Mesodermal cell (in vitro differentiated cells): ENCODE measurements around the gene DMC1.

Experiments
- H3K27ac ChIP-seq: 2 replicates; pipeline ENCODE4 v1.7.0; 2013; ENCODE audit warnings: mild to moderate bottlenecking, low read depth, low read length, moderate library complexity; ENCODE audit not compliant: severe bottlenecking
- H3K36me3 ChIP-seq: 2 replicates; pipeline ENCODE4 v1.7.1; 2013; ENCODE audit warnings: mild to moderate bottlenecking, low read length, moderate library complexity; ENCODE audit not compliant: control insufficient read depth, insufficient read depth
- H3K4me1 ChIP-seq: one replicate; pipeline ENCODE4 v1.7.1; 2013; ENCODE audit warnings: mild to moderate bottlenecking, low read length; ENCODE audit not compliant: insufficient read depth, control insufficient read depth, poor library complexity, severe bottlenecking
- H3K4me3 ChIP-seq: 2 replicates; pipeline ENCODE4 v1.7.0; 2013; ENCODE audit warnings: low read length, control low read depth, mild to moderate bottlenecking; ENCODE audit not compliant: insufficient read depth, poor library complexity, severe bottlenecking; ENCODE audit errors: extremely low read depth
- H3K9me3 ChIP-seq: 2 replicates; pipeline ENCODE4 v1.7.1; 2013; ENCODE audit warnings: mild to moderate bottlenecking, low read length, moderate library complexity; ENCODE audit not compliant: control insufficient read depth
- WGBS, 2 experiments: methylation state at CpG; one replicate each; pipeline ENCODE4 v1.1.5; 2013; ENCODE audit warnings: missing lambda C conversion rate in 2 of 2; ENCODE audit not compliant: insufficient coverage in 2 of 2; 5-methylcytosine and 5-hydroxymethylcytosine counted together

The DMC1 gene

GRCh38 chr22:38469306-38469781 lies 100.6 kb downstream of the DMC1 start:
- no peaks in the 10 kb centered on the region for H3K9me3 ChIP-seq
- H3K36me3 ChIP-seq = no peaks in the 10 kb centered on the region
- 94 to 98% methylated on average over 4 to 5 of the region's 6 CpGs for WGBS, 2 experiments
- H3K4me3 ChIP-seq = no peak overlapping the region
- H3K4me1 ChIP-seq = peaks cover under 1% of the 10 kb centered on the region
- no peak overlapping the region for H3K27ac ChIP-seq
